ENCODE measurements around the gene USP2. TPM values are rescaled to one million over a fixed set of nuclear protein-coding genes. Genes with fewer than 3 reads are reported as not detected.
A peak's percentile ranks its signal among the peaks of the same experiment; 100 is the strongest.

Gene USP2
- total and polyA plus RNA-seq, 2 of the 4 experiments (the other 2 are of a cell fraction) = 0.18 to 0.79 TPM

DNA sequence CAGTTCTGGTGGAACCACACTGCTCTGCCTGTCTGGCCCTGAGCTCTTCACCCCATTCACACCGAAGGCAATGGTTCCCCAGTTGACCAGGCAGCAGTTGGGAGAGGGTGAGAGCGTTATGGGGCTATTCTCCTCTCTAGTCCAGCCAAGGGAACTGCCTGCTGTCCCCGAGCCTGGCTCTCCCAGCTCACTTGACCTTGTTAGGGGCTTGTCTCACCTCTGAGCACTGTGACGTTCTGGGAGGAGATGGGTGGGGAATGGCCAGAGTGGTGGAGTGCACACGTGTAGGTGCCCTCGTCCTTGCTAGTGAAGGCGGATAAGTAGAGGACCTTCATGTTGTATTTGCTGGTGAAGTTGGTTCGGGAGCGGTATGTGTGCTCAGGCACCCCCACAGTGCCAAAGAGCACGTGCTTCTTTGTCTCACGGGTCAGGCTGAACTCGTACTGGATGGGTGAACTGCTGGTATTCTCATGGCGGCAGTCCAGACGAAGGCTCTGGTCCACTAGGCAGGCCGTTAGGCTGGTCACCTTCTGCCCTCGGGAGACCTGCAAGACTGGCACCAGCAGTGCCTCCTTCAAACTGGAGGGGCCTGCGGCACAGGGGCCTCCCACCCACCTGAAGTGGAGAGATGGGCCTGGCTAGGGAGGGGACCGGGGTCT is 38.5 kb upstream of the USP2 start:
- Histone ChIP-seq H2AK5ac (ENCODE audit: low read depth, low read length) (peak overlapping the region; percentile 7), H3K27me3 (ENCODE audit: control insufficient read depth, insufficient read depth, low read length) (no peaks in the 10 kb centered on the region), H3K9me3 (ENCODE audit: control insufficient read depth, insufficient read depth, low read length) (no peaks in the 10 kb centered on the region), H4K5ac (ENCODE audit: low read depth, low read length) (no peak overlapping the region), H2AK9ac (replicated peaks; ENCODE audit: low read depth, low read length, poor library complexity) (peak overlapping the region; percentile 32), H3K4me3 (ENCODE audit: insufficient read depth, low read depth, low read length) (no peak overlapping the region), H4K91ac (ENCODE audit: insufficient read depth, low read depth, low read length) (no peak overlapping the region), H4K20me1 (ENCODE audit: insufficient read depth, low read length) (peaks cover 50% of the 10 kb centered on the region), H3K9ac (ENCODE audit: low read depth, low read length) (no peak overlapping the region), H3K18ac (ENCODE audit: low read depth, low read length) (no peak overlapping the region), H3K4me2 (ENCODE audit: low read depth, low read length) (no peak overlapping the region; the same call in 1 of the 2 replicates), H3K14ac (replicated peaks; ENCODE audit: low read depth, low read length) (no peak overlapping the region), H4K8ac (ENCODE audit: low read depth in 2 of 2, low read length in 2 of 2) (no peak overlapping the region), H2BK20ac (ENCODE audit: low read depth, low read length) (no peak overlapping the region), H3K79me1 (ENCODE audit: low read depth in 1 of 2, low read length in 2 of 2) (peaks cover 20 to 59% of the 10 kb centered on the region in 2 experiments), H3K56ac (ENCODE audit: extremely low read depth, insufficient read depth, low read length) (no peak overlapping the region), H2BK5ac (ENCODE audit: low read depth, low read length, poor library complexity, severe bottlenecking) (peak overlapping the region; percentile 20), H3K23ac (ENCODE audit: low read depth, low read length) (peak overlapping the region; percentile 60; the same call in 1 of the 2 replicates), H3K36me3 (ENCODE audit: control insufficient read depth, insufficient read depth, low read length) (peaks cover 26% of the 10 kb centered on the region), H3K4ac (ENCODE audit: low read depth, low read length) (peak overlapping the region; percentile 30), H3K4me1 (ENCODE audit: control insufficient read depth, insufficient read depth, low read length) (peaks cover 26% of the 10 kb centered on the region), H3K27ac (ENCODE audit: insufficient read depth, low read length) (no peak overlapping the region), H2BK120ac (ENCODE audit: low read depth, low read length) (no peak overlapping the region), H2BK15ac (ENCODE audit: low read depth, low read length) (no peak overlapping the region), H2AFZ (replicated peaks; ENCODE audit: low read length, poor library complexity) (peak overlapping the region; percentile 73), H3K9me1 (ENCODE audit: insufficient read depth, low read length) (peaks cover 42% of the 10 kb centered on the region)
- TF ChIP-seq ELK1 (IDR thresholded peaks at IDR 0.05; ENCODE audit: borderline replicate concordance, low read depth, low read length) (no peak), USF2 (IDR thresholded peaks at IDR 0.05; ENCODE audit: low read depth, low read length) (no peak)
- dilution Hi-C loops (cut with HindIII; ENCODE audit: low sequenced_read_pairs, unreplicated experiment) (no loop called here), in situ Hi-C loops (cut with MboI; ENCODE audit: low sequenced_read_pairs) (no loop called here), intact Hi-C loops (cut with micrococcal nuclease) (no loop called here)
- ChIA-PET CTCF (no interaction called here), POLR2A (ENCODE audit: unreplicated experiment) (no interaction called here)
- 91% methylated on average over 7 of the region's 18 CpGs; no CpG with 5 or more reads in 1 of the 2 experiments for WGBS, 2 experiments (ENCODE audit: extremely low coverage in 2 of 2, insufficient read length in 1 of 2)
- BruUV-seq (replicated peaks) = no TSS peak
- ATAC-seq (ENCODE audit: low read depth) (no peak), DNase-seq (no peak)

All from IMR-90 (cell line).